ENCODE data around the gene CPAMD8.

Gene CPAMD8
- total RNA-seq, result 0.04 to 0.72 reads per million in 2 experiments

GRCh38 chr19:17026706-17027534 lies at the start of gene CPAMD8:
Gene CPAMD8 (minus strand): TSS chr19:17026810. CDS start chr19:17026642, 168 bp downstream.
- no peak for DNase-seq (ENCODE audit: low read depth)

- DNase-seq (ENCODE audit: low read depth), result peak; percentile 17
Measured at GRCh38 chr19:17075864-17076542, 49.4 kb upstream of the CPAMD8 start.

GRCh38 chr19:17075035-17075863 lies 48.6 kb upstream of the CPAMD8 start, which contains the start of the genes HAUS8 and MYO9B:
Gene HAUS8 (minus strand): TSS chr19:17075452. CDS start chr19:17075422, 30 bp downstream.
Gene MYO9B (plus strand): TSS chr19:17075777. CDS start chr19:17101718, 25,941 bp downstream.
- DNase-seq (ENCODE audit: low read depth), result peak; percentile 100

GRCh38 chr19:17074634-17075034 lies 48.0 kb upstream of the CPAMD8 start:
- DNase-seq (ENCODE audit: low read depth), result no peak

- no peak for DNase-seq (ENCODE audit: low read depth)
Measured at GRCh38 chr19:17073869-17074633, 47.4 kb upstream of the CPAMD8 start.

- no peak for DNase-seq (ENCODE audit: low read depth)
Measured at GRCh38 chr19:17070912-17071311, 44.3 kb upstream of the CPAMD8 start.

- DNase-seq (ENCODE audit: low read depth), result no peak
Measured at GRCh38 chr19:17070421-17070820, 43.8 kb upstream of the CPAMD8 start.

GRCh38 chr19:17069193-17069592 lies 42.6 kb upstream of the CPAMD8 start:
- DNase-seq (ENCODE audit: low read depth), result no peak

GRCh38 chr19:17063428-17063827 lies 36.8 kb upstream of the CPAMD8 start:
- DNase-seq (ENCODE audit: low read depth), result no peak

GRCh38 chr19:17061691-17062090 lies 35.1 kb upstream of the CPAMD8 start:
- DNase-seq (ENCODE audit: low read depth), result no peak

- no peak for DNase-seq (ENCODE audit: low read depth)
Measured at GRCh38 chr19:17061205-17061604, 34.6 kb upstream of the CPAMD8 start.

- no peak for DNase-seq (ENCODE audit: low read depth)
Measured at GRCh38 chr19:17060802-17061201, 34.2 kb upstream of the CPAMD8 start.

- DNase-seq (ENCODE audit: low read depth), result no peak
Measured at GRCh38 chr19:17058236-17058635, 31.6 kb upstream of the CPAMD8 start.

GRCh38 chr19:17055636-17056035 lies 29.0 kb upstream of the CPAMD8 start:
- no peak for DNase-seq (ENCODE audit: low read depth)

GRCh38 chr19:17054746-17055145 lies 28.1 kb upstream of the CPAMD8 start:
- no peak for DNase-seq (ENCODE audit: low read depth)

- DNase-seq (ENCODE audit: low read depth), result peak; percentile 9
Measured at GRCh38 chr19:17052439-17052838, 25.8 kb upstream of the CPAMD8 start.

- no peak for DNase-seq (ENCODE audit: low read depth)
Measured at GRCh38 chr19:17049711-17050280, 23.2 kb upstream of the CPAMD8 start.

GRCh38 chr19:17048885-17049453 lies 22.4 kb upstream of the CPAMD8 start:
- DNase-seq (ENCODE audit: low read depth), result no peak

GRCh38 chr19:17045907-17046502 lies 19.4 kb upstream of the CPAMD8 start:
- no peak for DNase-seq (ENCODE audit: low read depth)

GRCh38 chr19:17043744-17044143 lies 17.1 kb upstream of the CPAMD8 start:
- no peak for DNase-seq (ENCODE audit: low read depth)

Data from T follicular helper cell (primary cell).